IMR-90 (cell line): ENCODE data around the gene OSBPL2. TPM values are rescaled to one million over a fixed set of nuclear protein-coding genes. Genes with fewer than 3 reads are reported as not detected.

Experiments used
- ATAC-seq: fragments of 200-7000 bp; cut with Tn5 transposase; 2 replicates; pipeline ENCODE4 v1.9.1; 2020; ENCODE audit warnings: low read depth, mild to moderate bottlenecking, moderate library complexity
- BruUV-seq: library from RNA; stranded (reverse); fragments of 400-500 nt; replicated peaks from 2 replicates; lab custom pipeline; 2021; lab: Mats Ljungman, UMichigan
- CTCF ChIA-PET: fragments of 300-600 bp; formaldehyde crosslinking; extraction: SDS; loops from one replicate; lab custom pipeline; 2021; ENCODE audit warnings: antibody characterized with exemption; lab: Yijun Ruan, JAX
- POLR2A ChIA-PET: fragments of 300-600 bp; sonication (Branson Sonifier 250); formaldehyde crosslinking; loops from one replicate; lab custom pipeline; 2022; ENCODE audit warnings: antibody characterized with exemption; ENCODE audit not compliant: unreplicated experiment; lab: Charles Lee
- DNase-seq: peaks from one replicate; pipeline ENCODE4 v3.0.0; 2013
- H2AFZ ChIP-seq: replicated peaks from 2 replicates; pipeline ENCODE3; 2013; ENCODE audit warnings: low read length, mild to moderate bottlenecking; ENCODE audit not compliant: poor library complexity
- H2AK5ac ChIP-seq: 2 replicates; pipeline ENCODE4 v1.6.1; 2013; ENCODE audit warnings: low read depth, low read length, inconsistent platforms
- H2AK9ac ChIP-seq: replicated peaks from 2 replicates; pipeline ENCODE3; 2013; ENCODE audit warnings: mild to moderate bottlenecking, low read depth, low read length, moderate library complexity; ENCODE audit not compliant: poor library complexity
- H2BK120ac ChIP-seq: 2 replicates; pipeline ENCODE4 v1.6.1; 2013; ENCODE audit warnings: low read depth, low read length, inconsistent platforms
- H2BK15ac ChIP-seq: 3 replicates; pipeline ENCODE4 v1.6.1; 2013; ENCODE audit warnings: low read depth, low read length, inconsistent platforms
- H2BK20ac ChIP-seq: 2 replicates; pipeline ENCODE4 v1.6.1; 2013; ENCODE audit warnings: low read depth, mild to moderate bottlenecking, inconsistent platforms, low read length, moderate library complexity
- H2BK5ac ChIP-seq: 2 replicates; pipeline ENCODE4 v1.6.1; 2013; ENCODE audit warnings: mild to moderate bottlenecking, low read depth, low read length, inconsistent platforms; ENCODE audit not compliant: poor library complexity, severe bottlenecking
- H3K14ac ChIP-seq: replicated peaks from 2 replicates; pipeline ENCODE4 v1.6.1; 2013; ENCODE audit warnings: low read depth, low read length, inconsistent platforms
- H3K18ac ChIP-seq: 2 replicates; pipeline ENCODE4 v1.6.1; 2013; ENCODE audit warnings: low read depth, low read length, control low read depth
- H3K23ac ChIP-seq: 2 replicates; pipeline ENCODE4 v1.6.1; 2013; ENCODE audit warnings: low read depth, low read length, inconsistent platforms
- H3K27ac ChIP-seq: 2 replicates; pipeline ENCODE4 v1.5.1; 2013; ENCODE audit warnings: mild to moderate bottlenecking, control low read depth, low read length; ENCODE audit not compliant: insufficient read depth
- H3K27me3 ChIP-seq: 2 replicates; pipeline ENCODE4 v1.6.1; 2013; ENCODE audit warnings: low read length; ENCODE audit not compliant: control insufficient read depth, insufficient read depth
- H3K36me3 ChIP-seq: 2 replicates; pipeline ENCODE4 v1.6.1; 2013; ENCODE audit warnings: low read length, mixed read lengths; ENCODE audit not compliant: control insufficient read depth, insufficient read depth
- H3K4ac ChIP-seq: 2 replicates; pipeline ENCODE4 v1.6.1; 2013; ENCODE audit warnings: low read depth, low read length, inconsistent platforms
- H3K4me1 ChIP-seq: 2 replicates; pipeline ENCODE4 v1.6.1; 2013; ENCODE audit warnings: low read length, mixed read lengths; ENCODE audit not compliant: control insufficient read depth, insufficient read depth
- H3K4me2 ChIP-seq: 2 replicates; pipeline ENCODE4 v1.6.1; 2013; ENCODE audit warnings: low read depth, mild to moderate bottlenecking, control low read depth, low read length, moderate library complexity
- H3K4me3 ChIP-seq: 2 replicates; pipeline ENCODE4 v1.5.1; 2013; ENCODE audit warnings: low read depth, mild to moderate bottlenecking, control low read depth, low read length, moderate library complexity; ENCODE audit not compliant: insufficient read depth
- H3K56ac ChIP-seq: 2 replicates; pipeline ENCODE4 v1.6.1; 2013; ENCODE audit warnings: low read length, inconsistent platforms; ENCODE audit not compliant: insufficient read depth; ENCODE audit errors: extremely low read depth
- H3K79me1 ChIP-seq, 2 experiments: 2 replicates each; pipeline ENCODE4 v1.6.1; 2013; ENCODE audit warnings: low read length in 2 of 2, inconsistent platforms in 1 of 2, low read depth in 1 of 2
- H3K9ac ChIP-seq: 2 replicates; pipeline ENCODE4 v1.6.1; 2013; ENCODE audit warnings: low read depth, low read length, control low read depth
- H3K9me1 ChIP-seq: 2 replicates; pipeline ENCODE4 v1.6.1; 2013; ENCODE audit warnings: low read length, inconsistent platforms; ENCODE audit not compliant: insufficient read depth
- H3K9me3 ChIP-seq: 2 replicates; pipeline ENCODE4 v1.6.1; 2013; ENCODE audit warnings: low read length; ENCODE audit not compliant: control insufficient read depth, insufficient read depth
- H4K20me1 ChIP-seq: 2 replicates; pipeline ENCODE4 v1.6.1; 2013; ENCODE audit warnings: low read length, inconsistent platforms; ENCODE audit not compliant: insufficient read depth
- H4K5ac ChIP-seq: 2 replicates; pipeline ENCODE4 v1.6.1; 2013; ENCODE audit warnings: mild to moderate bottlenecking, low read depth, low read length, control low read depth
- H4K8ac ChIP-seq, 2 experiments: 2 replicates each; pipeline ENCODE4 v1.6.1; 2013; ENCODE audit warnings: low read depth in 2 of 2, low read length in 2 of 2, control low read depth in 1 of 2, inconsistent platforms in 1 of 2
- H4K91ac ChIP-seq: 2 replicates; pipeline ENCODE4 v1.6.1; 2013; ENCODE audit warnings: low read depth, low read length, inconsistent platforms; ENCODE audit not compliant: insufficient read depth
- BHLHE40 ChIP-seq: fragments of 150-350 bp; IDR thresholded peaks from 2 replicates; pipeline ENCODE4 v1.6.1; 2016; ENCODE audit warnings: mild to moderate bottlenecking, low read depth, low read length
- CHD1 ChIP-seq: IDR thresholded peaks from 2 replicates; pipeline ENCODE4 v1.6.1; 2012; ENCODE audit warnings: low read depth, low read length, improper control_type of control experiment
- ELK1 ChIP-seq: fragments of 150-350 bp; IDR thresholded peaks from 2 replicates; pipeline ENCODE4 v1.6.1; 2016; ENCODE audit warnings: low read depth, mild to moderate bottlenecking, low read length, moderate library complexity, borderline replicate concordance
- FOS ChIP-seq: fragments of 150-350 bp; IDR thresholded peaks from 2 replicates; pipeline ENCODE4 v1.6.1; 2016; ENCODE audit warnings: low read depth, low read length
- MAZ ChIP-seq: IDR thresholded peaks from 2 replicates; pipeline ENCODE4 v1.6.1; 2012; ENCODE audit warnings: low read depth, mild to moderate bottlenecking, low read length, improper control_type of control experiment, moderate library complexity, borderline replicate concordance
- MXI1 ChIP-seq: IDR thresholded peaks from 2 replicates; pipeline ENCODE4 v1.6.1; 2012; ENCODE audit warnings: low read depth, mild to moderate bottlenecking, low read length, moderate library complexity, borderline replicate concordance
- NFE2L2 ChIP-seq: fragments of 150-350 bp; IDR thresholded peaks from 2 replicates; pipeline ENCODE4 v1.6.1; 2016; ENCODE audit warnings: low read depth, mild to moderate bottlenecking, low read length
- POLR2A ChIP-seq: IDR thresholded peaks from 2 replicates; pipeline ENCODE4 v1.6.1; 2012; ENCODE audit warnings: mild to moderate bottlenecking, low read depth, low read length
- RAD21 ChIP-seq: IDR thresholded peaks from 2 replicates; pipeline ENCODE4 v1.6.1; 2012; ENCODE audit warnings: low read length, improper control_type of control experiment
- RCOR1 ChIP-seq: IDR thresholded peaks from 2 replicates; pipeline ENCODE4 v1.6.1; 2012; ENCODE audit warnings: mild to moderate bottlenecking, low read length, improper control_type of control experiment; ENCODE audit not compliant: insufficient replicate concordance
- RFX5 ChIP-seq: IDR thresholded peaks from 2 replicates; pipeline ENCODE4 v1.8.0; 2012; ENCODE audit warnings: low read depth, mild to moderate bottlenecking, low read length, moderate library complexity
- SMC3 ChIP-seq: fragments of 150-350 bp; IDR thresholded peaks from 2 replicates; pipeline ENCODE4 v1.6.1; 2016; ENCODE audit warnings: low read depth, mild to moderate bottlenecking, antibody characterized with exemption, low read length, moderate library complexity
- USF2 ChIP-seq: fragments of 150-350 bp; IDR thresholded peaks from 2 replicates; pipeline ENCODE4 v1.6.1; 2017; ENCODE audit warnings: mild to moderate bottlenecking, antibody characterized with exemption, low read length, low read depth
- WGBS, 2 experiments: methylation state at CpG; one replicate each; pipeline versions ENCODE4 v1.1.5 to v1.1.7; 2013; ENCODE audit warnings: missing lambda C conversion rate in 2 of 2; ENCODE audit not compliant: insufficient read length in 1 of 2; ENCODE audit errors: extremely low coverage in 2 of 2; 5-methylcytosine and 5-hydroxymethylcytosine counted together
- dilution Hi-C: fragments of 300-500 bp; cut with HindIII; formaldehyde crosslinking; loops from one replicate; pipeline ENCODE4 v1.14.3; 2018; ENCODE audit warnings: low sequenced_read_pairs; ENCODE audit not compliant: unreplicated experiment
- in situ Hi-C: fragments of 300-500 bp; cut with MboI; formaldehyde crosslinking; loops from 3 replicates; pipeline ENCODE4 v1.14.3; 2019; ENCODE audit warnings: low sequenced_read_pairs, inconsistent platforms, mixed read lengths
- intact Hi-C: fragments of 100-400 bp; cut with micrococcal nuclease; formaldehyde crosslinking; loops from 2 replicates; pipeline ENCODE4 v1.10.0; 2022
- polyA plus RNA-seq, 3 experiments: library from polyadenylated mRNA; depleted of rRNA; stranded (reverse); fragments of >200 nt; gene quantifications; 2 replicates each; pipeline ENCODE4 v1.2.3, GENCODE V29; 2012; ENCODE audit warnings: low replicate concordance in 1 of 3
- total RNA-seq: library from RNA; depleted of rRNA; stranded (reverse); fragments of >200 nt; gene quantifications from 2 replicates; pipeline ENCODE4 v1.2.3, GENCODE V29; 2012

Gene OSBPL2
- total and polyA plus RNA-seq, 2 of the 4 experiments (the other 2 are of a cell fraction): 19.3 to 27.6 TPM

- no peak overlapping the region for H3K4me3 ChIP-seq
- TF ChIP-seq SMC3 (no peak), RFX5 (no peak), MAZ (no peak), CHD1 (no peak), BHLHE40 (no peak), USF2 (no peak), FOS (no peak), POLR2A (no peak), NFE2L2 (no peak), MXI1 (no peak), RCOR1 (no peak), ELK1 (no peak), RAD21 (no peak)
- POLR2A ChIA-PET: no interaction called here
- H3K27me3 ChIP-seq: peaks cover 68% of the 10 kb centered on the region
- no peak overlapping the region for H2BK5ac ChIP-seq
- no peaks in the 10 kb centered on the region for H3K9me3 ChIP-seq
- ATAC-seq (no peak), DNase-seq (no peak)
- in situ Hi-C loops (no loop called here), dilution Hi-C loops (no loop called here), intact Hi-C loops (no loop called here)
- no peak overlapping the region for H3K4ac ChIP-seq
- no peak overlapping the region for H4K5ac ChIP-seq
- CTCF ChIA-PET: no interaction called here
- peaks cover 12% of the 10 kb centered on the region for H4K20me1 ChIP-seq
- H2AK9ac ChIP-seq: no peak overlapping the region
- no peak overlapping the region for H4K91ac ChIP-seq
- no peak overlapping the region for H3K18ac ChIP-seq
- no peak overlapping the region for H3K27ac ChIP-seq
- no peaks in the 10 kb centered on the region for H3K4me1 ChIP-seq
- H2BK120ac ChIP-seq: no peak overlapping the region
- H2AFZ ChIP-seq: no peak overlapping the region
- H3K9me1 ChIP-seq: no peaks in the 10 kb centered on the region
- no peak overlapping the region for H2BK20ac ChIP-seq
- H2BK15ac ChIP-seq: no peak overlapping the region
- BruUV-seq: no TSS peak
- no peak overlapping the region for H4K8ac ChIP-seq
- no peak overlapping the region for H3K4me2 ChIP-seq
- no peak overlapping the region for H3K23ac ChIP-seq
- no peak overlapping the region for H3K9ac ChIP-seq
- no peaks in the 10 kb centered on the region for H3K36me3 ChIP-seq
- 33% methylated on average over 1 of the region's 26 CpGs; no CpG with 5 or more reads in 1 of the 2 experiments for WGBS, 2 experiments
- no peaks in the 10 kb centered on the region for H3K79me1 ChIP-seq
- H3K14ac ChIP-seq: no peak overlapping the region
- no peak overlapping the region for H2AK5ac ChIP-seq
- no peak overlapping the region for H3K56ac ChIP-seq
Observed at GRCh38 chr20:62216636-62217566, 21.4 kb upstream of the OSBPL2 start.
